K562 (cell line): ENCODE data around the gene KLHL6. TPM values are rescaled to one million over a fixed set of nuclear protein-coding genes. Genes with fewer than 3 reads are reported as not detected.

Source experiments
- ATAC-seq: fragments of 200-7000 bp; cut with Tn5 transposase; 3 replicates; pipeline ENCODE4 v1.9.1; 2020; ENCODE audit warnings: moderate library complexity
- BruUV-seq: library from RNA; stranded (reverse); fragments of 400-500 nt; replicated peaks from 2 replicates; lab custom pipeline; 2021; lab: Mats Ljungman, UMichigan
- CTCF ChIA-PET: fragments of 300-600 bp; formaldehyde crosslinking; extraction: SDS; loops from one replicate; lab custom pipeline; 2021; ENCODE audit warnings: low intra/inter-chr PET ratio; lab: Yijun Ruan, JAX
- POLR2A ChIA-PET: fragments of 300-600, 350-650 bp; sonication (Branson Sonifier 250); formaldehyde crosslinking; extraction: SDS; loops from one replicate; lab custom pipeline; 2021; ENCODE audit warnings: antibody characterized with exemption, inconsistent platforms; lab: Yijun Ruan, JAX
- DNase-seq, 4 experiments: peaks; one replicate each; pipeline versions ENCODE4 v3.0.0 to v3.0.0-alpha.2; 2011 to 2018; ENCODE audit warnings: low spot score in 3 of 4, mixed read lengths in 3 of 4; ENCODE audit errors: extremely low read depth in 1 of 4
- FAIRE-seq: peaks from 2 replicates; lab custom pipeline; 2011; peaks lifted over from hg19 to GRCh38; lab: Jason Lieb, UNC
- H2AFZ ChIP-seq: 2 replicates; pipeline ENCODE4 v1.6.0; 2011; ENCODE audit warnings: low read depth, low read length, control low read depth, inconsistent platforms
- H3K27ac ChIP-seq: fragments of 200-600 bp; 3 replicates; pipeline ENCODE4 v1.8.0; 2011; ENCODE audit warnings: low read depth, mild to moderate bottlenecking, control low read depth, inconsistent platforms, low read length, moderate library complexity, mixed read lengths; ENCODE audit errors: extremely low read depth
- H3K27me3 ChIP-seq, 2 experiments: fragments of 300-600 bp in 1 of 2; 2 replicates in 1 of 2; 3 replicates in 1 of 2; pipeline versions ENCODE4 v1.6.0 to v1.8.0; 2011; ENCODE audit warnings: inconsistent platforms in 2 of 2, low read length in 2 of 2, mild to moderate bottlenecking in 1 of 2, mixed read lengths in 1 of 2, moderate library complexity in 1 of 2; ENCODE audit not compliant: control insufficient read depth in 2 of 2, insufficient read depth in 2 of 2
- H3K36me3 ChIP-seq: fragments of 300-600 bp; 3 replicates; pipeline ENCODE4 v1.8.0; 2011; ENCODE audit warnings: mild to moderate bottlenecking, low read length, inconsistent platforms; ENCODE audit not compliant: control insufficient read depth, insufficient read depth
- H3K4me1 ChIP-seq, 2 experiments: fragments of 200-600 bp in 1 of 2; replicated peaks in 1 of 2; 2 replicates in 1 of 2; 3 replicates in 1 of 2; pipeline versions ENCODE4 v1.5.1 to v1.8.0; 2011; ENCODE audit warnings: inconsistent platforms in 2 of 2, low read length in 2 of 2, mild to moderate bottlenecking in 1 of 2, mixed read lengths in 1 of 2, moderate library complexity in 1 of 2; ENCODE audit not compliant: control insufficient read depth in 2 of 2, insufficient read depth in 2 of 2
- H3K4me2 ChIP-seq: 2 replicates; pipeline ENCODE4 v1.6.1; 2011; ENCODE audit warnings: low read length, control low read depth, inconsistent platforms, mixed read lengths; ENCODE audit not compliant: insufficient read depth
- H3K4me3 ChIP-seq: fragments of 200-600 bp; sonication (generic), shearing (Covaris generic); 2 replicates; pipeline ENCODE4 v1.5.1; 2016; ENCODE audit warnings: control low read depth, inconsistent platforms
- H3K79me2 ChIP-seq: fragments of 200-600 bp; 3 replicates; pipeline ENCODE4 v1.8.0; 2011; ENCODE audit warnings: low read length, inconsistent platforms; ENCODE audit not compliant: control insufficient read depth, insufficient read depth
- H3K9ac ChIP-seq, 2 experiments: 2 replicates each; pipeline versions ENCODE4 v1.6.0 to v1.6.1; 2011; ENCODE audit warnings: low read depth in 2 of 2, low read length in 2 of 2, control low read depth in 1 of 2, inconsistent platforms in 1 of 2, mild to moderate bottlenecking in 1 of 2, mixed read lengths in 1 of 2; ENCODE audit not compliant: insufficient read depth in 1 of 2
- H3K9me1 ChIP-seq: one replicate; pipeline ENCODE4 v1.6.0; 2011; ENCODE audit warnings: inconsistent platforms, mild to moderate bottlenecking, low read length, moderate library complexity; ENCODE audit not compliant: control insufficient read depth, insufficient read depth
- H3K9me3 ChIP-seq: replicated peaks from 2 replicates; pipeline ENCODE4 v1.5.1; 2011; ENCODE audit warnings: low read depth, low read length, inconsistent platforms; ENCODE audit not compliant: control insufficient read depth, insufficient read depth
- H4K20me1 ChIP-seq: replicated peaks from 2 replicates; pipeline ENCODE4 v1.6.1; 2011; ENCODE audit warnings: low read length, inconsistent platforms, mixed read lengths; ENCODE audit not compliant: control insufficient read depth, insufficient read depth
- BRD4 ChIP-seq: fragments of 200-600 bp; sonication (generic); IDR thresholded peaks from 2 replicates; pipeline ENCODE4 v1.6.1; 2017; ENCODE audit warnings: inconsistent platforms
- CHD1 ChIP-seq: fragments of 200-600 bp; sonication (generic); IDR thresholded peaks from one replicate; pipeline ENCODE4 v1.6.1; 2012; ENCODE audit warnings: mild to moderate bottlenecking, moderate library complexity, low read length, inconsistent platforms
- CREB5 ChIP-seq: fragments of 250-450 bp; sonication (Bioruptor Pico); IDR thresholded peaks from 2 replicates; pipeline ENCODE4 v1.5.0; 2020; ENCODE audit warnings: mild to moderate bottlenecking
- ESRRA ChIP-seq: fragments of 450-650 bp; IDR thresholded peaks from 2 replicates; pipeline ENCODE4 v1.6.1; 2014; ENCODE audit warnings: low read depth, mild to moderate bottlenecking, moderate library complexity, borderline replicate concordance
- GTF2B ChIP-seq: IDR thresholded peaks from 2 replicates; pipeline ENCODE4 v1.6.1; 2011; ENCODE audit not compliant: insufficient read length; ENCODE audit errors: extremely low read depth
- ILK ChIP-seq: fragments of 450-650 bp; IDR thresholded peaks from 2 replicates; pipeline ENCODE4 v1.6.1; 2016; ENCODE audit warnings: missing genetic modification characterization, low read depth, mild to moderate bottlenecking, missing compliant biosample characterization, moderate library complexity, borderline replicate concordance
- JUN ChIP-seq, 2 experiments: sonication (generic) in 1 of 2; formaldehyde crosslinking in 1 of 2; IDR thresholded peaks; 2 replicates each; pipeline versions ENCODE4 v1.6.1 to v1.8.0; 2012 to 2022; ENCODE audit warnings: borderline replicate concordance in 2 of 2, mild to moderate bottlenecking in 2 of 2, improper control_type of control experiment in 1 of 2, low read depth in 1 of 2, low read length in 1 of 2, missing genetic modification reagents in 1 of 2
- NFXL1 ChIP-seq: fragments of 450-650 bp; formaldehyde crosslinking; IDR thresholded peaks from 2 replicates; pipeline ENCODE4 v1.4.0; 2021; ENCODE audit warnings: mild to moderate bottlenecking
- NR0B1 ChIP-seq: fragments of 450-650 bp; IDR thresholded peaks from one replicate; pipeline ENCODE4 v1.6.1; 2018; ENCODE audit warnings: mild to moderate bottlenecking, moderate library complexity; ENCODE audit not compliant: partially characterized antibody
- RB1 ChIP-seq: fragments of 450-650 bp; IDR thresholded peaks from 2 replicates; pipeline ENCODE4 v1.6.1; 2017; ENCODE audit warnings: low read depth, mild to moderate bottlenecking
- SIN3A ChIP-seq, 2 experiments: fragments of 150-350 bp in 1 of 2; IDR thresholded peaks; 2 replicates each; pipeline ENCODE4 v1.6.1; 2011 to 2016; ENCODE audit warnings: borderline replicate concordance in 2 of 2, low read depth in 2 of 2, low read length in 2 of 2, mild to moderate bottlenecking in 2 of 2, moderate library complexity in 2 of 2; ENCODE audit not compliant: control insufficient read depth in 1 of 2
- SPI1 ChIP-seq: IDR thresholded peaks from 2 replicates; pipeline ENCODE4 v1.6.1; 2011; ENCODE audit warnings: low read depth, low read length, control low read depth, borderline replicate concordance
- ZBTB7A ChIP-seq: IDR thresholded peaks from 2 replicates; pipeline ENCODE4 v1.6.1; 2011; ENCODE audit warnings: low read depth, mild to moderate bottlenecking, low read length, moderate library complexity, borderline replicate concordance; ENCODE audit not compliant: control insufficient read depth
- ZFPM2 ChIP-seq: fragments of 250-450 bp; sonication (Bioruptor Pico); IDR thresholded peaks from 2 replicates; pipeline ENCODE4 v1.5.1; 2022; ENCODE audit warnings: mild to moderate bottlenecking
- ZNF175 ChIP-seq: fragments of 200-800 bp; sonication (Bioruptor generic); IDR thresholded peaks from 2 replicates; pipeline ENCODE4 v1.6.1; 2016; ENCODE audit warnings: low read depth, mild to moderate bottlenecking, missing genetic modification characterization, missing compliant biosample characterization
- ZZZ3 ChIP-seq: fragments of 450-650 bp; IDR thresholded peaks from 2 replicates; pipeline ENCODE4 v1.6.1; 2016; ENCODE audit warnings: antibody characterized with exemption, mild to moderate bottlenecking, moderate library complexity
- WGBS: fragments of 100-300 bp; shearing (Covaris generic); methylation state at CpG from one replicate; pipeline ENCODE4 v1.1.6; 2016; ENCODE audit warnings: low coverage, mixed read lengths; ENCODE audit not compliant: insufficient coverage; ENCODE audit errors: missing lambda C conversion rate; 5-methylcytosine and 5-hydroxymethylcytosine counted together
- in situ Hi-C: fragments of 300-500 bp; cut with MboI; formaldehyde crosslinking; loops from 4 replicates; pipeline ENCODE4 v1.15.0; 2018; ENCODE audit warnings: inconsistent platforms, mixed read lengths
- intact Hi-C: fragments of 100-400 bp; cut with micrococcal nuclease; formaldehyde crosslinking; loops from 2 replicates; pipeline ENCODE4 v1.14.2; 2022
- polyA plus RNA-seq, 8 experiments: library from polyadenylated mRNA; depleted of rRNA in 4 of 8; stranded (reverse) in 5 of 8; unstranded in 3 of 8; fragments of >200 nt; fragmentation: Nextera tagmentation in 2 of 8; fragmentation: Illumina TruSeq in 1 of 8; extraction: Ambion mirVana in 2 of 8; extraction: Trizol in 1 of 8; gene quantifications; 2 replicates each; pipeline versions ENCODE4 v1.2.1 to v1.2.3, GENCODE V29; 2011 to 2014; ENCODE audit warnings: inconsistent platforms in 1 of 8, missing spikeins in 1 of 8
- total RNA-seq, 7 experiments: library from RNA; depleted of rRNA in 6 of 7; stranded (reverse); fragments of >200 nt in 6 of 7; fragmentation: Illumina TruSeq in 2 of 7; extraction: Trizol in 2 of 7; gene quantifications; 2 replicates each; pipeline versions ENCODE4 v1.2.1 to v1.2.3, GENCODE V29; 2011 to 2021; ENCODE audit warnings: low replicate concordance in 1 of 7

Gene KLHL6
- total and polyA plus RNA-seq, 9 of the 15 experiments (the other 6 are each of a cell fraction or from before 2014, with no cell fraction given), result 0.18 to 2.1 (median 1.4) TPM

- ATAC-seq (peak; percentile 69), FAIRE-seq (peak; percentile 32), DNase-seq (peak in 1 of 4 experiments; percentile 37)
- no peaks in the 10 kb centered on the region; the same call in none of the 2 replicates for H3K9me3 ChIP-seq
- H3K4me3 ChIP-seq, result no peak overlapping the region
- no peaks in the 10 kb centered on the region for H3K79me2 ChIP-seq
- no peak overlapping the region for H3K4me2 ChIP-seq
- no peaks in the 10 kb centered on the region for H3K27me3 ChIP-seq
- no peaks in the 10 kb centered on the region for H4K20me1 ChIP-seq
- intact Hi-C loops (no loop called here), in situ Hi-C loops (no loop called here)
- peaks cover 3 to 28% of the 10 kb centered on the region in 2 experiments; a peak in 4 of 5 replicates for H3K4me1 ChIP-seq
- H2AFZ ChIP-seq, result 0 out of 2 replicates have a peak overlapping the region, but pooled peaks have one; percentile 0
- CTCF ChIA-PET, result no interaction called here
- no peaks in the 10 kb centered on the region for H3K9me1 ChIP-seq
- no TSS peak for BruUV-seq
- H3K27ac ChIP-seq, result no peak overlapping the region
- H3K36me3 ChIP-seq, result no peaks in the 10 kb centered on the region; the same call in 2 of the 3 replicates
- 13% methylated on average over 1 of the region's 1 CpG for WGBS
- POLR2A ChIA-PET, result no interaction called here
- H3K9ac ChIP-seq, result no peak overlapping the region
- TF ChIP-seq ZBTB7A (no peak), ILK (tag) (no peak), NFXL1 (no peak), CHD1 (no peak), SIN3A (IDR thresholded peaks at IDR 0.05; ENCODE audit: borderline replicate concordance in 2 of 2, control insufficient read depth in 1 of 2, low read depth in 2 of 2, low read length in 2 of 2) (no peak), ZZZ3 (no peak), SPI1 (no peak), BRD4 (no peak), CREB5 (CRISPR knock-in tag) (no peak), ZFPM2 (CRISPR knock-in tag) (no peak), ESRRA (no peak), RB1 (no peak), JUN (IDR thresholded peaks at IDR 0.05; ENCODE audit: borderline replicate concordance, low read depth, low read length) (peak; percentile 73), JUN (CRISPR knock-in tag; IDR thresholded peaks at IDR 0.05; ENCODE audit: borderline replicate concordance) (0 out of 2 replicates have a peak, but pooled peaks have one; percentile 38), NR0B1 (no peak), ZNF175 (CRISPR knock-in tag) (peak; percentile 53; the same call in 1 of the 2 replicates), GTF2B (no peak)
Measured at GRCh38 chr3:183554377-183554776, 1.1 kb downstream of the KLHL6 start.
